ENCODE results near the gene LIPK.
"Not testable (repeated sequence)": the region's sequence is repeated elsewhere in the genome, so short reads cannot be mapped to it uniquely, and the experiment has no call there.

Gene LIPK

DNA sequence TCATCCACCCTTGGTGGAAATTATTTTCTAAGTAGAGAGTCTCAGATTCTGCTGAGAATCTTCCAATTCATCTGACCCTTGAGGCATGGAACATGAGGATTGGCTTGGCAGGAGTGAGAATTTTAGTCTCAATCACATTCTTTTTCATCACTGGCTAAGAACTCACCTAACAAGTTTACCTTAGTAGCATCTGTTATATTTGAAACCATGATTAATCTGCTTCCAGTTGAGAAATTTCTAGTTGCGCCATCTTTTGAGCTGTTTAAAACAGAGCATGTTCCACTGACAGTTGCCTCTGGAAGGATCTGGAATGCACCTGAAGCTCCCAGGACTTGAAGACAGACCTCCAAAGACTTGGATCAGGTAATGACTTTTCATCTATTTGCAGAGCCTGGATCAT, at the start of gene LIPK:
LIPK (plus strand) TSS at position 292 of the 400 bp plus-strand sequence. CDS start 18,295 bp downstream, outside the sequence.
- no peak for DNase-seq (ENCODE audit: low read depth in 2 of 2)

- DNase-seq (ENCODE audit: low read depth in 2 of 2) = no peak
Measured at GRCh38 chr10:88657901-88658300, 48.1 kb upstream of the LIPK start.

GRCh38 chr10:88659725-88660597, 46.1 kb upstream of the LIPK start:
- DNase-seq (ENCODE audit: low read depth in 2 of 2) = no peak

- DNase-seq (ENCODE audit: low read depth in 2 of 2) = no peak
Measured at GRCh38 chr10:88660598-88660884, 45.5 kb upstream of the LIPK start.

DNA sequence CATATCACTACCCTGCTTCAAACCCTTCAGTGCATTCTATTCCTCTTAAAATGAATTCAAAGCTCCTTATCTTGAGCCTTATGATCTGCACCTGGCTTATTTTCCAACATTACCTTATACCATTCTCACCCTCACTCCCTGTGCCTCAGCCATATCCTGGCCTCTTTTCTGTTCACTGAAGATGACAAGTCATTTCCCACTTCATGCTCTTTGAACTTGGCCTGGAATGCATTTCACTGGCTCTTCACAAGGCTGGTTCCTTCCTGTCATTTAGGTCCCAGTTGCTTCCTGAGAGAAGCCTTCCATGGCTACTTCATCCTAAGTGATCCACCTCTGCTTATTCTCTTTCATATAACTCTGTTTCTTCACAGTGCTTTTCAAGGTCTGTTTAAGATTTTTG, 45.0 kb upstream of the LIPK start:
- no peak for DNase-seq (ENCODE audit: low read depth in 2 of 2)

GRCh38 chr10:88661577-88661976, 44.5 kb upstream of the LIPK start:
- no peak for DNase-seq (ENCODE audit: low read depth in 2 of 2)

- DNase-seq (ENCODE audit: low read depth in 2 of 2) = not testable (repeated sequence)
Measured at GRCh38 chr10:88663153-88663552, 42.9 kb upstream of the LIPK start.

GRCh38 chr10:88664142-88664541, 41.9 kb upstream of the LIPK start, which contains the start of gene LIPF:
LIPF (plus strand) TSS chr10:88664442; CDS start chr10:88667298, 2,856 bp downstream.
- no peak for DNase-seq (ENCODE audit: low read depth in 2 of 2)

- no peak for DNase-seq (ENCODE audit: low read depth in 2 of 2)
Measured at GRCh38 chr10:88668465-88668864, 37.6 kb upstream of the LIPK start.

GRCh38 chr10:88670497-88670896, 35.6 kb upstream of the LIPK start:
- no peak for DNase-seq (ENCODE audit: low read depth in 2 of 2)

- no peak for DNase-seq (ENCODE audit: low read depth in 2 of 2)
Measured at GRCh38 chr10:88672041-88672440, 34.0 kb upstream of the LIPK start.

GRCh38 chr10:88676283-88677060, 29.6 kb upstream of the LIPK start:
- no peak for DNase-seq (ENCODE audit: low read depth in 2 of 2)

- DNase-seq (ENCODE audit: low read depth in 2 of 2) = no peak
Measured at GRCh38 chr10:88680958-88681357, 25.1 kb upstream of the LIPK start.

- DNase-seq (ENCODE audit: low read depth in 2 of 2) = no peak
Measured at GRCh38 chr10:88682491-88682890, 23.6 kb upstream of the LIPK start.

DNA sequence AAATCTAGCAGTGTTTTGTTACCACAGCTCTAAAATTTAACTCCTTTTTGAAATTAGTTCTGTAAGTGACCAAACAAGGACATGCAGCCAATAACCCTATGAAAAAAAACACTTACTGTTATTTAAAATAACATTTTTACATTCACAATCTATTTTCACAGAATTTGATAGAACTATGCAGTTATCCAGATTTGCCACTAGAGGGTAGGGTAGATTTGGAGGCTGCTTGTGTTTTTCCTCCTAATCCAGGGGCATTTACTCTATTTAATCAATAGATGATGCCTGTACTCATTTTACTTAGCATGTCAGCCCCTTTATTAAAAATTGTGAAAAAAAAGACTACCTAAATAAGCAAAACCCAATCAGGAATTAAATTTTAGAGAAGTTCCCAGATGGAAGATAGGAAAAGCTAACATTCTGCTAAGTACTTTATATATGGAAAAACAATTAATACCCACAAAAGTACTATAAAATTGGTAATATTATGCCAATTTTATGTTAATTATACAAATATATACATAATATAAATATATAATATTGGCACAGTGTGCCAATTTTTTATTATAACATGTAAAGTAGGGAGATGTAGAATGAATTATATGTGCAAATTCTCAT, 18.1 kb upstream of the LIPK start:
- no peak for DNase-seq (ENCODE audit: low read depth in 2 of 2)

- DNase-seq (ENCODE audit: low read depth in 2 of 2) = no peak
Measured at GRCh38 chr10:88689366-88689765, 16.7 kb upstream of the LIPK start.

DNA sequence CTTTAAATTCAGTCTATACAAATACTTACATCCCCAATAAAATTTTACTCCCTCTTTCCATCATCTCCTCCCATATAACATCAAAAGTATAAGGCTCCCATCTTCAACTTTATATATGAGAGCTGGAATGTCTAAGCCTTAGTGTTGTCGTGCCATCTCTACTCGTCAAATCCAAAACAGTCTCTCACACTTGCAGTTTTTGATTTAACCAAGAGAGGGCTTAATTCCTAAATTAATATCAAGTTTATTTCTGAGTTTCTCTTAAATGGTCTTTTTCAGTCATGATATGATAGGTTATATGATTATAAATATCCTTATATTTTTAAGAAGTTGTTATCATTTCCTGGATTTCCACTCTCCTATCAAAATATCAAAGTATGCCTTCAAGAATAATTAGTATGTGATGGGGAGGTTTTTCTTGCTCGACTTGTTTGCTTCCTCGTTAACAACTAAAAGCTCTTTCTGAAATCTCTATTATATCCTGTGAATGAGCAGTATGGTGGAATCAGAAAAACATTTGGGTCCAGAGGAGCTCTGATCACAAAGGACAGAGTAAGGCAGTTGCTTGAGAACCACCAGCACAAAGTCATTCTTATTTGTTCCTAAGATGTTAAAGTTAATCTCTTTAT, 12.5 kb upstream of the LIPK start:
- DNase-seq (ENCODE audit: low read depth in 2 of 2) = no peak

DNA sequence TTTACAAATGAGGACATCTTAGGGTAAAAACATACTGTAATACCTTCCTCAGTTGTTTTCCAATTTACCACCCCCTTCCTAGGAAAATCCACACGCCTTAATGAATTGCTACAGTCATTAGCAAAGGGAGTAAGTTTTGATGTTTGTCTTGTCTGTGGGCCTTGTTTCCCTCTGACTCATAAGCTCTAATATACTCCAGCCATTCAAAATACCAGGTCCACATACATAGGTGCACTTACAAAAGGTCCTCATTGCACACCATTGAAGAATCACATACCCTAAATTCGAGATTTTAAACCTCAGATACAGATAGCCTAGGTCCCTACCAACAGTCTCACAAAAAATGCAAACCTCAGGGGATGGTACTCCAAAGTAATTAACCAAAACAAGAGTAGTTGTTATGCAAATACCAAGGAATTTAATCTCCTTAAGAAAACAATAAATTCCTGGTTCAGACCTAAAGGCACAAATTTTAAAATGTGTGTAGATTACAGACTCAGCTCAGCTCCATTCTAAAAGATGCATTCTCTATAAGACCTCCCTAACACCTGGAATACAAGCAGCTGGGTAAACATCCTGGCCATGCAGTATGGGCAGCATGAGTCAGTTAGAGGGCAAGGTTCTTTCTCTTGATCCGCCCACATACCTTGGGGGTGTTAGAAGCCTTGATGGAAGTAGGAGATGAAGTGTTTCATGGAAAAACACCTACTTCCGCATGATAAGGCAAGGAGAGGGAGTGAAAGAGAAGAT, 3.0 kb upstream of the LIPK start:
- no peak for DNase-seq (ENCODE audit: low read depth in 2 of 2)

- no peak for DNase-seq (ENCODE audit: low read depth in 2 of 2)
Measured at GRCh38 chr10:88707429-88708155, 1.5 kb downstream of the LIPK start.

GRCh38 chr10:88709361-88709760, 3.3 kb downstream of the LIPK start:
- not testable (repeated sequence) for DNase-seq (ENCODE audit: low read depth in 2 of 2)

DNA sequence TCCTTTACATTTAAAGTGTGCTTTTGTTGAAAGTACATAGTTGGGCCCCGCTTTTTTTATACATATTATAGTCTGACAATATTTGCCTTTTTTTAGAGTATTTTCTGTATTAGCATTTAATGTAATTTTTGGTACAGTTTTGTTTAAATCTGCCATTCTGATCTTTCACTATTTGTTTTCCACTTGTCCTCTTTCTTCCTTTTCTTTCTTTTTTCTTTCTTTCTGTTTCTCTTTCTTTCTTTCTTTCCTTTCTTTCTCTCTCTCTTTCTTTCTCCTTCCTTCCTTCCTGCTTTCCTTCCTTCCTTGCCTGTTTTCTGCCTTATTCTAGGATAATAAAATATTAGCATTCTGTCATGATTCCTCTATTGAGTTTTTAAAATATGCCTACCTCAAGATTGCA, 9.5 kb downstream of the LIPK start:
- DNase-seq (ENCODE audit: low read depth in 2 of 2) = no peak
